Endothelial cell of umbilical vein (primary cell): ENCODE data around the gene EFCC1.

Source experiments
- POLR2A ChIP-seq: IDR thresholded peaks from 2 replicates; pipeline ENCODE4 v1.6.1; 2012; ENCODE audit warnings: low read depth, mild to moderate bottlenecking, control low read depth, low read length
- POLR2AphosphoS5 ChIP-seq: IDR thresholded peaks from 2 replicates; pipeline ENCODE4 v1.6.1; 2012; ENCODE audit warnings: low read depth, mild to moderate bottlenecking, control low read depth, low read length, moderate library complexity; ENCODE audit not compliant: insufficient read depth
- TF ChIP-seq, protein P1 (sequence below), 2 donors: IDR thresholded peaks; 1 replicate in 1 of 2; 2 replicates in 1 of 2; pipeline ENCODE4 v1.5.1; 2011; ENCODE audit warnings: low read length in 2 of 2, mild to moderate bottlenecking in 2 of 2, moderate library complexity in 2 of 2, control low read depth in 1 of 2, inconsistent platforms in 1 of 2, low read depth in 1 of 2; ENCODE audit not compliant: insufficient read depth in 1 of 2; ENCODE audit errors: extremely low read depth in 1 of 2

DNA sequence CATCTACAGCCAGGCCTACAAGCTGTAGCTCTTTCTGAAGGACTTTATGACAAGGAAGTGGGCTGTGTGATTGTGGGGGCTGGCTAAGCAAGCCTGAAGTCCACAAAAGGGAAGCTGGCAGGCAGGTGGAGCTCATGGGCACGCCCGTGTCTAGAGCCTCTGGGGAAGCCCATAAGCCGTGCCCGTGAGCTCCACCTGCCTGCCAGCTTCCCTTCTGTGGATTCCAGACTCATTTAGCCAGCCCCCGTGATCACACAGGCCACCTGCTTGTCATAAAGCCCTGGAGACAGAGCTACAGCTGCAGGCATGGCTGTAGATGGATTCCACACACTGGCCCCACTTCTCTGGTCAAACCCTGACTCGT is 15.2 kb downstream of the EFCC1 start:
- TF ChIP-seq, protein P1, sequence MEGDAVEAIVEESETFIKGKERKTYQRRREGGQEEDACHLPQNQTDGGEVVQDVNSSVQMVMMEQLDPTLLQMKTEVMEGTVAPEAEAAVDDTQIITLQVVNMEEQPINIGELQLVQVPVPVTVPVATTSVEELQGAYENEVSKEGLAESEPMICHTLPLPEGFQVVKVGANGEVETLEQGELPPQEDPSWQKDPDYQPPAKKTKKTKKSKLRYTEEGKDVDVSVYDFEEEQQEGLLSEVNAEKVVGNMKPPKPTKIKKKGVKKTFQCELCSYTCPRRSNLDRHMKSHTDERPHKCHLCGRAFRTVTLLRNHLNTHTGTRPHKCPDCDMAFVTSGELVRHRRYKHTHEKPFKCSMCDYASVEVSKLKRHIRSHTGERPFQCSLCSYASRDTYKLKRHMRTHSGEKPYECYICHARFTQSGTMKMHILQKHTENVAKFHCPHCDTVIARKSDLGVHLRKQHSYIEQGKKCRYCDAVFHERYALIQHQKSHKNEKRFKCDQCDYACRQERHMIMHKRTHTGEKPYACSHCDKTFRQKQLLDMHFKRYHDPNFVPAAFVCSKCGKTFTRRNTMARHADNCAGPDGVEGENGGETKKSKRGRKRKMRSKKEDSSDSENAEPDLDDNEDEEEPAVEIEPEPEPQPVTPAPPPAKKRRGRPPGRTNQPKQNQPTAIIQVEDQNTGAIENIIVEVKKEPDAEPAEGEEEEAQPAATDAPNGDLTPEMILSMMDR (IDR thresholded peaks at IDR 0.05; ENCODE audit: extremely low read depth in 1 of 2, insufficient read depth in 1 of 2, low read depth in 1 of 2, low read length in 2 of 2), result no peak
- TF ChIP-seq POLR2AphosphoS5 (no peak), POLR2A (no peak)
